Suprapubic skin (tissue), 3 donors: ENCODE measurements around the gene EML2.

ENCODE experiments used
- EP300 ChIP-seq: sonication (generic); formaldehyde crosslinking; IDR thresholded peaks from one replicate; pipeline ENCODE4 v1.6.1; 2017; ENCODE audit warnings: antibody characterized with exemption
- POLR2A ChIP-seq, 2 donors: fragments of 450-650 bp; IDR thresholded peaks; one replicate each; pipeline ENCODE4 v1.6.1; 2017; ENCODE audit warnings: antibody characterized with exemption in 2 of 2, mild to moderate bottlenecking in 2 of 2, moderate library complexity in 2 of 2
- TF ChIP-seq, protein P1 (sequence below), 2 donors: fragments of 200-600 bp in 1 of 2; fragments of 450-650 bp in 1 of 2; sonication (generic) in 1 of 2; IDR thresholded peaks; one replicate each; pipeline ENCODE4 v1.5.1; 2016 to 2019; ENCODE audit warnings: antibody characterized with exemption in 2 of 2, mild to moderate bottlenecking in 1 of 2, moderate library complexity in 1 of 2

- TF ChIP-seq POLR2A (IDR thresholded peaks at IDR 0.05): no peak
- TF ChIP-seq, protein P1, sequence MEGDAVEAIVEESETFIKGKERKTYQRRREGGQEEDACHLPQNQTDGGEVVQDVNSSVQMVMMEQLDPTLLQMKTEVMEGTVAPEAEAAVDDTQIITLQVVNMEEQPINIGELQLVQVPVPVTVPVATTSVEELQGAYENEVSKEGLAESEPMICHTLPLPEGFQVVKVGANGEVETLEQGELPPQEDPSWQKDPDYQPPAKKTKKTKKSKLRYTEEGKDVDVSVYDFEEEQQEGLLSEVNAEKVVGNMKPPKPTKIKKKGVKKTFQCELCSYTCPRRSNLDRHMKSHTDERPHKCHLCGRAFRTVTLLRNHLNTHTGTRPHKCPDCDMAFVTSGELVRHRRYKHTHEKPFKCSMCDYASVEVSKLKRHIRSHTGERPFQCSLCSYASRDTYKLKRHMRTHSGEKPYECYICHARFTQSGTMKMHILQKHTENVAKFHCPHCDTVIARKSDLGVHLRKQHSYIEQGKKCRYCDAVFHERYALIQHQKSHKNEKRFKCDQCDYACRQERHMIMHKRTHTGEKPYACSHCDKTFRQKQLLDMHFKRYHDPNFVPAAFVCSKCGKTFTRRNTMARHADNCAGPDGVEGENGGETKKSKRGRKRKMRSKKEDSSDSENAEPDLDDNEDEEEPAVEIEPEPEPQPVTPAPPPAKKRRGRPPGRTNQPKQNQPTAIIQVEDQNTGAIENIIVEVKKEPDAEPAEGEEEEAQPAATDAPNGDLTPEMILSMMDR (IDR thresholded peaks at IDR 0.05): no peak
- no peak for TF ChIP-seq EP300
These were observed 35.7 kb upstream of the EML2 start for GRCh38 chr19:45674946-45675345.
